Astrocyte of the spinal cord (primary cell): ENCODE measurements around the gene EPS8.

Source experiments
- DNase-seq: peaks from one replicate; pipeline ENCODE4 v3.0.0; 2011; ENCODE audit warnings: low read depth, low spot score
- H3K4me3 ChIP-seq: 2 replicates; pipeline ENCODE4 v1.5.1; 2011; ENCODE audit warnings: low read depth, mild to moderate bottlenecking, low read length, moderate library complexity
- CTCF ChIP-seq: IDR thresholded peaks from 2 replicates; pipeline ENCODE4 v1.5.1; 2012; ENCODE audit warnings: low read depth, mild to moderate bottlenecking, low read length, inconsistent platforms
- in situ Hi-C: cut with HindIII; loops from 2 replicates; pipeline ENCODE4 v1.10.0; 2017; ENCODE audit warnings: low sequenced_read_pairs

EPS8 gene

GRCh38 chr12:15707516-15708199 lies 81.5 kb downstream of the EPS8 start:
- H3K4me3 ChIP-seq, result no peak overlapping the region
- no peak for TF ChIP-seq CTCF
- in situ Hi-C loops, result no loop called here
- no peak for DNase-seq

GRCh38 chr12:15706010-15706676 lies 83.0 kb downstream of the EPS8 start:
- in situ Hi-C loops, result no loop called here
- TF ChIP-seq CTCF, result no peak
- no peak for DNase-seq
- no peak overlapping the region for H3K4me3 ChIP-seq

GRCh38 chr12:15705606-15706005 lies 83.6 kb downstream of the EPS8 start:
- no peak for DNase-seq
- no peak for TF ChIP-seq CTCF
- H3K4me3 ChIP-seq, result no peak overlapping the region
- in situ Hi-C loops, result no loop called here

GRCh38 chr12:15702276-15702675 lies 86.9 kb downstream of the EPS8 start:
- H3K4me3 ChIP-seq, result no peak overlapping the region
- in situ Hi-C loops, result no loop called here
- no peak for TF ChIP-seq CTCF
- DNase-seq, result no peak

GRCh38 chr12:15701631-15702156 lies 87.5 kb downstream of the EPS8 start:
- no peak overlapping the region for H3K4me3 ChIP-seq
- in situ Hi-C loops, result no loop called here
- no peak for TF ChIP-seq CTCF
- peak; percentile 76 for DNase-seq

- in situ Hi-C loops, result no loop called here
- peak; percentile 76 for DNase-seq
- TF ChIP-seq CTCF, result no peak
- H3K4me3 ChIP-seq, result no peak overlapping the region
Observed at GRCh38 chr12:15701206-15701605, 88.0 kb downstream of the EPS8 start.
